ENCODE data around the gene SMAD6.

GRCh38 chr15:66716656-66717020 lies 14.6 kb downstream of the SMAD6 start:
- TF ChIP-seq CTCF (IDR thresholded peaks at IDR 0.05; ENCODE audit: insufficient read depth, low read depth, low read length) (no peak), EZH2 (IDR thresholded peaks at IDR 0.05; ENCODE audit: insufficient read depth, low read length) (no peak)

Data from astrocyte (in vitro differentiated cells and primary cell).